ENCODE data around the gene NPY1R.

Gene NPY1R
- 0 to 0.06 (median 0) reads per million in 18 experiments for total RNA-seq

- peak; percentile 27 to 63 for DNase-seq
These were observed at the start of gene NPY1R for GRCh38 chr4:163332526-163333406. Gene NPY1R (minus strand): TSS chr4:163332596. CDS start chr4:163326554, 6,042 bp downstream.

GRCh38 chr4:163380703-163381102 is 48.3 kb upstream of the NPY1R start:
- peak; percentile 3 to 20 for DNase-seq

GRCh38 chr4:163378661-163379060 is 46.3 kb upstream of the NPY1R start:
- no peak for DNase-seq

GRCh38 chr4:163372029-163372428 is 39.6 kb upstream of the NPY1R start:
- DNase-seq, result no peak

- DNase-seq, result no peak
These were observed 35.3 kb upstream of the NPY1R start for GRCh38 chr4:163367651-163368050.

GRCh38 chr4:163356104-163356503 is 23.7 kb upstream of the NPY1R start:
- no peak for DNase-seq

GRCh38 chr4:163353054-163353453 is 20.7 kb upstream of the NPY1R start:
- no peak for DNase-seq

GRCh38 chr4:163350672-163351071 is 18.3 kb upstream of the NPY1R start:
- DNase-seq, result no peak

GRCh38 chr4:163344147-163345125 is 12.0 kb upstream of the NPY1R start:
- DNase-seq, result no peak

- DNase-seq, result no peak
These were observed 11.3 kb upstream of the NPY1R start, which contains the start of gene NPY5R for GRCh38 chr4:163343604-163344146. Gene NPY5R (plus strand): TSS chr4:163343892. CDS start chr4:163350274, 6,382 bp downstream.

- DNase-seq, result no peak
These were observed 3.0 kb upstream of the NPY1R start for GRCh38 chr4:163335384-163335783.

- DNase-seq, result no peak
These were observed 593 bp downstream of the NPY1R start for GRCh38 chr4:163331629-163332376.

GRCh38 chr4:163330916-163331628 is 1.3 kb downstream of the NPY1R start:
- DNase-seq, result no peak

- no peak for DNase-seq
These were observed 15.3 kb downstream of the NPY1R start for GRCh38 chr4:163317110-163317509.

- DNase-seq, result no peak
These were observed 22.9 kb downstream of the NPY1R start for GRCh38 chr4:163309466-163309865.

GRCh38 chr4:163303069-163303468 is 29.3 kb downstream of the NPY1R start:
- DNase-seq, result no peak

GRCh38 chr4:163300445-163300844 is 32.0 kb downstream of the NPY1R start:
- DNase-seq, result no peak

- DNase-seq, result no peak
These were observed 37.3 kb downstream of the NPY1R start for GRCh38 chr4:163295138-163295537.

- no peak for DNase-seq
These were observed 48.1 kb downstream of the NPY1R start for GRCh38 chr4:163284304-163284703.

GRCh38 chr4:163280703-163281519 is 51.5 kb downstream of the NPY1R start:
- no peak for DNase-seq

Measured in inflammatory macrophage (primary cell).